Smooth muscle cell (in vitro differentiated cells): ENCODE measurements around the gene CACNB2. TPM values are rescaled to one million over a fixed set of nuclear protein-coding genes. Genes with fewer than 3 reads are reported as not detected.

ENCODE experiments used
- DNase-seq: peaks from one replicate; lab custom pipeline; 2025; ENCODE audit not compliant: unreplicated experiment; lab: John Stamatoyannopoulos, UW
- H2AFZ ChIP-seq: fragments of 200-600 bp; sonication (generic); 2 replicates; pipeline ENCODE4 v1.6.0; 2016; ENCODE audit warnings: antibody characterized with exemption, low read depth, mild to moderate bottlenecking
- H3F3A ChIP-seq: fragments of 200-600 bp; sonication (generic); 2 replicates; pipeline ENCODE4 v1.6.0; 2017; ENCODE audit warnings: antibody characterized with exemption, low read depth
- H3K27ac ChIP-seq: fragments of 200-600 bp; sonication (generic); 2 replicates; pipeline ENCODE4 v1.5.1; 2016; ENCODE audit warnings: low read depth, mild to moderate bottlenecking
- H3K27me3 ChIP-seq: fragments of 200-600 bp; sonication (generic); 2 replicates; pipeline ENCODE4 v1.6.1; 2016; ENCODE audit warnings: low read depth, mild to moderate bottlenecking
- H3K36me3 ChIP-seq: fragments of 200-600 bp; sonication (generic); 2 replicates; pipeline ENCODE4 v1.5.1; 2016; ENCODE audit warnings: low read depth
- H3K4me1 ChIP-seq: fragments of 200-600 bp; sonication (generic); 2 replicates; pipeline ENCODE4 v1.5.1; 2016; ENCODE audit warnings: low read depth
- H3K4me2 ChIP-seq: fragments of 200-600 bp; sonication (generic); 2 replicates; pipeline ENCODE4 v1.6.0; 2016; ENCODE audit warnings: mild to moderate bottlenecking
- H3K4me3 ChIP-seq: fragments of 200-600 bp; sonication (generic); 2 replicates; pipeline ENCODE4 v1.5.1; 2016; ENCODE audit warnings: mild to moderate bottlenecking
- H3K79me2 ChIP-seq: fragments of 200-600 bp; sonication (generic); 2 replicates; pipeline ENCODE4 v1.6.0; 2016; ENCODE audit warnings: low read depth, mild to moderate bottlenecking
- H3K9ac ChIP-seq: fragments of 200-600 bp; sonication (generic); 2 replicates; pipeline ENCODE4 v1.6.0; 2016; ENCODE audit warnings: low read depth
- H3K9me3 ChIP-seq: fragments of 200-600 bp; sonication (generic); replicated peaks from 2 replicates; pipeline ENCODE4 v1.5.1; 2016; ENCODE audit warnings: low read depth
- H4K20me1 ChIP-seq: fragments of 200-600 bp; sonication (generic); 2 replicates; pipeline ENCODE4 v1.6.0; 2016; ENCODE audit warnings: low read depth
- CTCF ChIP-seq: fragments of 200-600 bp; sonication (generic); IDR thresholded peaks from 2 replicates; pipeline ENCODE4 v1.5.1; 2017; ENCODE audit warnings: borderline replicate concordance, mild to moderate bottlenecking, antibody characterized with exemption; ENCODE audit not compliant: insufficient read depth, poor library complexity, severe bottlenecking
- WGBS: methylation state at CpG from one replicate; pipeline ENCODE4 v1.1.7; 2016; ENCODE audit warnings: low lambda C conversion rate; 5-methylcytosine and 5-hydroxymethylcytosine counted together
- polyA plus RNA-seq: library from polyadenylated mRNA; unstranded; fragments of >200 nt; fragmentation: Nextera tagmentation; extraction: Ambion mirVana; gene quantifications from 2 replicates; pipeline ENCODE4 v1.2.1, GENCODE V29; 2016
- total RNA-seq: library from RNA; depleted of rRNA; stranded (reverse); fragments of >200 nt; gene quantifications from 2 replicates; pipeline ENCODE4 v1.2.3, GENCODE V29; 2014

The CACNB2 gene
- total and polyA plus RNA-seq, 2 experiments from 2014 or later, result 0.04 to 1.1 TPM

- Histone ChIP-seq H3K36me3 (no peaks in the 10 kb centered on the region), H3K27me3 (no peaks in the 10 kb centered on the region), H2AFZ (peak overlapping the region; percentile 71), H4K20me1 (no peaks in the 10 kb centered on the region), H3K79me2 (no peaks in the 10 kb centered on the region), H3K4me3 (peak overlapping the region; percentile 5), H3K27ac (no peak overlapping the region), H3K9me3 (no peaks in the 10 kb centered on the region), H3K4me2 (peak overlapping the region; percentile 71), H3K4me1 (no peaks in the 10 kb centered on the region), H3F3A (no peaks in the 10 kb centered on the region), H3K9ac (no peak overlapping the region)
- 41% methylated on average over 13 of the region's 13 CpGs for WGBS
- no peak for TF ChIP-seq CTCF
- DNase-seq, result no peak
Observed at GRCh38 chr10:18340496-18341051, 200.3 kb downstream of the CACNB2 start.

- Histone ChIP-seq H3K4me1 (no peaks in the 10 kb centered on the region), H3K4me2 (peak overlapping the region; percentile 71), H4K20me1 (no peaks in the 10 kb centered on the region), H3K27me3 (no peaks in the 10 kb centered on the region), H3K79me2 (no peaks in the 10 kb centered on the region), H3K27ac (no peak overlapping the region), H2AFZ (peak overlapping the region; percentile 71), H3K9me3 (no peaks in the 10 kb centered on the region), H3K4me3 (peak overlapping the region; percentile 5), H3K36me3 (no peaks in the 10 kb centered on the region), H3F3A (no peaks in the 10 kb centered on the region), H3K9ac (no peak overlapping the region)
- DNase-seq, result no peak
- no peak for TF ChIP-seq CTCF
- 90% methylated on average over 1 of the region's 1 CpG for WGBS
Observed at GRCh38 chr10:18341055-18341454, 200.8 kb downstream of the CACNB2 start.

- no peak overlapping the region for H2AFZ ChIP-seq
- H3K4me3 ChIP-seq, result no peak overlapping the region
- no peak overlapping the region for H3K27ac ChIP-seq
- no peak overlapping the region for H3K4me2 ChIP-seq
- H3K27me3 ChIP-seq, result no peaks in the 10 kb centered on the region
- no peak overlapping the region for H3K9ac ChIP-seq
- no peaks in the 10 kb centered on the region for H3K79me2 ChIP-seq
- no peaks in the 10 kb centered on the region for H4K20me1 ChIP-seq
- no peak for DNase-seq
- H3K36me3 ChIP-seq, result no peaks in the 10 kb centered on the region
- H3F3A ChIP-seq, result no peaks in the 10 kb centered on the region
- TF ChIP-seq CTCF, result no peak
- 90% methylated on average over 3 of the region's 3 CpGs for WGBS
- H3K4me1 ChIP-seq, result no peaks in the 10 kb centered on the region
- H3K9me3 ChIP-seq, result no peaks in the 10 kb centered on the region
Observed at GRCh38 chr10:18343573-18343972, 203.3 kb downstream of the CACNB2 start.

GRCh38 chr10:18345308-18345707 lies 205.1 kb downstream of the CACNB2 start:
- Histone ChIP-seq H3K4me3 (no peak overlapping the region), H3K9ac (no peak overlapping the region), H3F3A (no peaks in the 10 kb centered on the region), H3K36me3 (no peaks in the 10 kb centered on the region), H3K79me2 (no peaks in the 10 kb centered on the region), H3K27me3 (no peaks in the 10 kb centered on the region), H3K27ac (no peak overlapping the region), H3K4me2 (no peak overlapping the region), H2AFZ (no peak overlapping the region), H3K4me1 (no peaks in the 10 kb centered on the region), H3K9me3 (no peaks in the 10 kb centered on the region), H4K20me1 (no peaks in the 10 kb centered on the region)
- no peak for TF ChIP-seq CTCF
- DNase-seq, result no peak
- 93% methylated on average over 3 of the region's 3 CpGs for WGBS
